Natural killer cell (primary cell): ENCODE measurements around the gene CILP. TPM values are rescaled to one million over a fixed set of nuclear protein-coding genes. Genes with fewer than 3 reads are reported as not detected.

ENCODE experiments used
- ATAC-seq, 3 donors: fragments of 150-1000 bp in 2 of 3; fragments of 200-7000 bp in 1 of 3; cut with Tn5 transposase; 1 replicate in 1 of 3; 2 replicates in 2 of 3; pipeline ENCODE4 v1.10.0; 2021; ENCODE audit warnings: mild to moderate bottlenecking in 2 of 3, moderate library complexity in 2 of 3
- DNase-seq, 2 donors: peaks; one replicate each; pipeline versions ENCODE4 v3.0.0 to v3.0.0-alpha.2; 2013 to 2021; ENCODE audit warnings: mixed read lengths in 1 of 2
- H3K27ac ChIP-seq: one replicate; pipeline ENCODE4 v1.5.1; 2013; ENCODE audit warnings: mild to moderate bottlenecking, low read length
- H3K27me3 ChIP-seq: one replicate; pipeline ENCODE4 v1.6.1; 2013; ENCODE audit warnings: low read length; ENCODE audit not compliant: control insufficient read depth, insufficient read depth
- H3K36me3 ChIP-seq: one replicate; pipeline ENCODE4 v1.6.1; 2013; ENCODE audit warnings: low read length; ENCODE audit not compliant: control insufficient read depth, insufficient read depth
- H3K4me1 ChIP-seq: one replicate; pipeline ENCODE4 v1.6.1; 2013; ENCODE audit warnings: low read length; ENCODE audit not compliant: control insufficient read depth, insufficient read depth
- H3K4me3 ChIP-seq: one replicate; pipeline ENCODE4 v1.5.1; 2013; ENCODE audit warnings: low read length
- H3K9me3 ChIP-seq: one replicate; pipeline ENCODE4 v1.6.1; 2013; ENCODE audit warnings: low read length; ENCODE audit not compliant: control insufficient read depth, insufficient read depth
- H3K27ac Mint-ChIP-seq, 2 donors: one replicate each; pipeline ENCODE4 v1.8.0; 2022; ENCODE audit warnings: mild to moderate bottlenecking in 2 of 2, mixed read lengths in 2 of 2, moderate library complexity in 1 of 2
- H3K27me3 Mint-ChIP-seq, 2 donors: one replicate each; pipeline ENCODE4 v1.8.0; 2022; ENCODE audit warnings: low read depth in 2 of 2, mixed read lengths in 2 of 2
- H3K36me3 Mint-ChIP-seq: one replicate; pipeline ENCODE4 v1.8.0; 2022; ENCODE audit warnings: mixed read lengths
- H3K4me1 Mint-ChIP-seq, 2 donors: one replicate each; pipeline ENCODE4 v1.8.0; 2022; ENCODE audit warnings: mixed read lengths in 2 of 2
- H3K4me3 Mint-ChIP-seq: one replicate; pipeline ENCODE4 v1.8.0; 2022; ENCODE audit warnings: mild to moderate bottlenecking, moderate library complexity, mixed read lengths
- H3K9me3 Mint-ChIP-seq, 2 donors: one replicate each; pipeline ENCODE4 v1.8.0; 2022; ENCODE audit warnings: mixed read lengths in 2 of 2
- WGBS: methylation state at CpG from one replicate; pipeline ENCODE4 v1.1.7; 2013; ENCODE audit warnings: missing lambda C conversion rate; ENCODE audit not compliant: insufficient coverage; 5-methylcytosine and 5-hydroxymethylcytosine counted together
- intact Hi-C: fragments of 100-400 bp; cut with micrococcal nuclease; formaldehyde crosslinking; loops from one replicate; pipeline ENCODE4 v1.14.2; 2022
- total RNA-seq, 4 donors: library from RNA; stranded (reverse); fragments of 120-200 nt in 1 of 4; gene quantifications; one replicate each; pipeline versions ENCODE4 v1.2.3 to v1.2.4, GENCODE V29; 2013 to 2022
- TF ChIP-seq, protein P1 (sequence below): fragments of 200-600 bp; IDR thresholded peaks from one replicate; pipeline ENCODE4 v1.8.0; 2022; ENCODE audit warnings: antibody characterized with exemption

CILP gene
- total RNA-seq, 3 donors from 2014 or later (not counting 1 experiment from before 2014, with no cell fraction given), result 0.24 to 0.61 (median 0.35) TPM

DNA sequence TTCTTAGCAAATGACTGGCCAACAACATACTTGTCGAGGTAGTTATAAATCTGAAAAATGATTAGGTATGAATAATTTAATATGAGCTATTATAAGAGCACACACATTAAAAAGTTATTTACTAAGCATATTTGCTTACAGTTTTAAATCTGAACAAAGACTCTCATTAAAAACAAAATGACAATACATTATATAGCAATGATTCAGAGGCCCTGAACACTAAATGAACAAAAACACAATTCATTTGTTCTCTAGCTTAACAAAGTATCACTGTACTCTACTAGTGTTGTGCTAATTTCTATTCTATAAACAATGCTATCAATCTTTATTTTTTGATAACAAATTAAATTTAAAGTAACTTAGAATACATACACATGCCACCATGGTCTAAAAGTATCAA lies 47.1 kb downstream of the CILP start:
- WGBS, result no CpG with 5 or more reads among the region's 1 CpG
- Histone ChIP-seq H3K4me1 (no peaks in the 10 kb centered on the region), H3K36me3 (peaks cover 30% of the 10 kb centered on the region), H3K9me3 (no peaks in the 10 kb centered on the region), H3K27ac (no peak overlapping the region), H3K27me3 (no peaks in the 10 kb centered on the region), H3K4me3 (no peak overlapping the region)
- intact Hi-C loops, result no loop called here
- no peak overlapping the region for H3K27ac Mint-ChIP-seq
- H3K9me3 Mint-ChIP-seq, result no peaks in the 10 kb centered on the region
- ATAC-seq (no peak), DNase-seq (no peak)
- peaks cover 5% of the 10 kb centered on the region for H3K36me3 Mint-ChIP-seq
- peaks cover 4 to 5% of the 10 kb centered on the region in 2 donors for H3K4me1 Mint-ChIP-seq
- no peaks in the 10 kb centered on the region for H3K27me3 Mint-ChIP-seq
- no peak overlapping the region for H3K4me3 Mint-ChIP-seq
- TF ChIP-seq, protein P1, sequence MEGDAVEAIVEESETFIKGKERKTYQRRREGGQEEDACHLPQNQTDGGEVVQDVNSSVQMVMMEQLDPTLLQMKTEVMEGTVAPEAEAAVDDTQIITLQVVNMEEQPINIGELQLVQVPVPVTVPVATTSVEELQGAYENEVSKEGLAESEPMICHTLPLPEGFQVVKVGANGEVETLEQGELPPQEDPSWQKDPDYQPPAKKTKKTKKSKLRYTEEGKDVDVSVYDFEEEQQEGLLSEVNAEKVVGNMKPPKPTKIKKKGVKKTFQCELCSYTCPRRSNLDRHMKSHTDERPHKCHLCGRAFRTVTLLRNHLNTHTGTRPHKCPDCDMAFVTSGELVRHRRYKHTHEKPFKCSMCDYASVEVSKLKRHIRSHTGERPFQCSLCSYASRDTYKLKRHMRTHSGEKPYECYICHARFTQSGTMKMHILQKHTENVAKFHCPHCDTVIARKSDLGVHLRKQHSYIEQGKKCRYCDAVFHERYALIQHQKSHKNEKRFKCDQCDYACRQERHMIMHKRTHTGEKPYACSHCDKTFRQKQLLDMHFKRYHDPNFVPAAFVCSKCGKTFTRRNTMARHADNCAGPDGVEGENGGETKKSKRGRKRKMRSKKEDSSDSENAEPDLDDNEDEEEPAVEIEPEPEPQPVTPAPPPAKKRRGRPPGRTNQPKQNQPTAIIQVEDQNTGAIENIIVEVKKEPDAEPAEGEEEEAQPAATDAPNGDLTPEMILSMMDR, result no peak

DNA sequence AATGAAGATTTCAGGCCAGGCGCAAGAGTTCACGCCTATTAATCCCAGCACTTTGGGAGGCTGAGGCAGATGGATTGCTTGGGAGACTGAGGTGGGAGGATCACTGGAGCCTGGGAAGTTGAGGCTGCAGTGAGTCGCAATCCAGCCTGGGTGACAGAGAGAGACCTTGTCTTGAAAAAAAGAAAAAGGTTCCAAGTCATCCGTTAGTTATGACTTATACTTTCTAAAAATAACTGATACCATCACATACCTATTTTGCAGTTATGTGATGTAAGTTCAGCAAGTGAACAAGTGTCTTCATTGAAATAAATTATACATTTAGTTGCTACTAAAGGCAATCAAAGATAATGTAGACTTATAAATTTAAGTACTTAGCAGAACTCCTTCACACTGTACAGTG lies 48.2 kb downstream of the CILP start:
- TF ChIP-seq, protein P1, result no peak
- Mint-ChIP-seq H3K9me3 (no peaks in the 10 kb centered on the region), H3K4me3 (no peak overlapping the region), H3K27me3 (no peaks in the 10 kb centered on the region), H3K4me1 (peaks cover 4 to 5% of the 10 kb centered on the region in 2 donors), H3K27ac (no peak overlapping the region), H3K36me3 (peaks cover 5% of the 10 kb centered on the region)
- H3K27ac ChIP-seq, result no peak overlapping the region
- no peaks in the 10 kb centered on the region for H3K9me3 ChIP-seq
- H3K4me3 ChIP-seq, result no peak overlapping the region
- H3K27me3 ChIP-seq, result no peaks in the 10 kb centered on the region
- no peaks in the 10 kb centered on the region for H3K4me1 ChIP-seq
- peaks cover 37% of the 10 kb centered on the region for H3K36me3 ChIP-seq
- WGBS, result 100% methylated on average over 3 of the region's 4 CpGs
- ATAC-seq, result no peak
- DNase-seq, result no peak
- intact Hi-C loops, result no loop called here

DNA sequence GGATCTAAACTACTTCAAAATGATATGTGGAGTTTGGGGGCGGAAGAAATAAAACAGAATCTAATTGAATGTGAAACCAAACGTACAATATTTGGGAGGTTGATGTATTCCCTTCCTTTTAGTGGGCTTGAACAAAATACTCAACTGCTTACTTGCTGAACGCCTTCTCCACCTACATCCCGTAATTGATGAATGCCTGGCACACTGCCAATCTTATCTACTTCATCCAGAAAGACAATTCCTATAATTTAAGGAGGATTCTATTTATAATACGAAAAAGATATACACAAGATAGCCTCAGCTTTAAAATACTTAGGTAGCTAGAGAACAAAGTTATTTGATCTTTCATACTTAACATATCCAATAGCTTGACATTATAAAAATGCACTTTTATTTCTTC lies 54.6 kb downstream of the CILP start:
- peaks cover 4 to 5% of the 10 kb centered on the region in 2 donors for H3K4me1 Mint-ChIP-seq
- Histone ChIP-seq H3K36me3 (peaks cover 64% of the 10 kb centered on the region), H3K4me3 (no peak overlapping the region), H3K9me3 (no peaks in the 10 kb centered on the region), H3K27me3 (no peaks in the 10 kb centered on the region), H3K27ac (no peak overlapping the region), H3K4me1 (no peaks in the 10 kb centered on the region)
- DNase-seq (no peak), ATAC-seq (no peak)
- TF ChIP-seq, protein P1, result no peak
- H3K27me3 Mint-ChIP-seq, result no peaks in the 10 kb centered on the region
- peaks cover 17% of the 10 kb centered on the region for H3K36me3 Mint-ChIP-seq
- H3K9me3 Mint-ChIP-seq, result no peaks in the 10 kb centered on the region
- intact Hi-C loops, result no loop called here
- WGBS, result 95% methylated on average over 2 of the region's 5 CpGs
- no peak overlapping the region for H3K27ac Mint-ChIP-seq
- no peak overlapping the region for H3K4me3 Mint-ChIP-seq

DNA sequence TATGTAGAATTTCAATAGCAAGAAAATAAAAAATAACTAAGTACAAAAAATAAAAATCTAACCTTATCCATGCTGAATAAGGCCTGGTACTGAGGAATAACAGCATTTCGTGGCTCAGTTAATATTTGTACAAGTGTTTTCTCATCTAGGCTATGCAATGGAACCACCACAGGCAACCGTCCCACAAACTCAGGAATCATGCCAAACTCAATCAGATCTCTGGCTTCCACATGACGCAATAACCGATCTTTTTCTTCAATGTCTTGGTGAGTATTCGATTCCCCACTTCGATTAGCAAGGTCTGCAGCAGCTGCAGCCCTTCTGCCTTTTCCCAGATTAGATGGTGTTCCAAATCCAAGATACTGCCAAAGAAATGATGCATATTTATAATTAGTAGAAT lies 56.6 kb downstream of the CILP start:
- no peak overlapping the region for H3K27ac Mint-ChIP-seq
- H3K4me1 ChIP-seq, result no peaks in the 10 kb centered on the region
- H3K4me1 Mint-ChIP-seq, result no peaks in the 10 kb centered on the region
- H3K27me3 ChIP-seq, result no peaks in the 10 kb centered on the region
- H3K4me3 ChIP-seq, result no peak overlapping the region
- H3K36me3 Mint-ChIP-seq, result peaks cover 17% of the 10 kb centered on the region
- no peak overlapping the region for H3K27ac ChIP-seq
- DNase-seq, result no peak
- TF ChIP-seq, protein P1, result no peak
- no peaks in the 10 kb centered on the region for H3K9me3 ChIP-seq
- H3K36me3 ChIP-seq, result peaks cover 76% of the 10 kb centered on the region
- ATAC-seq, result no peak
- H3K4me3 Mint-ChIP-seq, result no peak overlapping the region
- no peaks in the 10 kb centered on the region for H3K27me3 Mint-ChIP-seq
- H3K9me3 Mint-ChIP-seq, result no peaks in the 10 kb centered on the region
- 95% methylated on average over 6 of the region's 6 CpGs for WGBS
- intact Hi-C loops, result no loop called here
